A673 (cell line): ENCODE data around the gene ERP27. TPM values are rescaled to one million over a fixed set of nuclear protein-coding genes. Genes with fewer than 3 reads are reported as not detected.

Experiments
- BruUV-seq: library from RNA; stranded (reverse); fragments of 400-500 nt; replicated peaks from 2 replicates; lab custom pipeline; 2021; lab: Mats Ljungman, UMichigan
- CTCF ChIA-PET: fragments of 300-600 bp; sonication (Branson Sonifier 250); formaldehyde crosslinking; loops from one replicate; lab custom pipeline; 2022; ENCODE audit warnings: antibody characterized with exemption; lab: Charles Lee
- POLR2A ChIA-PET: fragments of 300-600 bp; sonication (Branson Sonifier 250); formaldehyde crosslinking; loops from one replicate; lab custom pipeline; 2022; ENCODE audit warnings: antibody characterized with exemption; ENCODE audit not compliant: low non-redundant PET; lab: Charles Lee
- DNase-seq: peaks from one replicate; pipeline ENCODE4 v3.0.0-alpha.2; 2015; ENCODE audit warnings: low spot score
- H3K27ac ChIP-seq: fragments of 200-600 bp; sonication (generic); 2 replicates; pipeline ENCODE4 v1.5.1; 2016; ENCODE audit warnings: mixed run types, low read depth, mild to moderate bottlenecking, mixed read lengths, antibody characterized with exemption, low read length; ENCODE audit not compliant: poor library complexity, severe bottlenecking
- H3K27me3 ChIP-seq: fragments of 200-600 bp; sonication (generic); replicated peaks from 2 replicates; pipeline ENCODE4 v1.6.1; 2017; ENCODE audit warnings: mixed run types, low read depth, mild to moderate bottlenecking, mixed read lengths, antibody characterized with exemption, low read length; ENCODE audit not compliant: insufficient read depth, poor library complexity
- H3K36me3 ChIP-seq: fragments of 200-600 bp; sonication (generic); 2 replicates; pipeline ENCODE4 v1.6.1; 2016; ENCODE audit warnings: mixed run types, mild to moderate bottlenecking, mixed read lengths, antibody characterized with exemption, low read length; ENCODE audit not compliant: insufficient read depth, poor library complexity, severe bottlenecking
- H3K4me1 ChIP-seq: fragments of 200-600 bp; sonication (generic); 2 replicates; pipeline ENCODE4 v1.6.1; 2017; ENCODE audit warnings: mixed run types, mild to moderate bottlenecking, mixed read lengths, antibody characterized with exemption, low read length; ENCODE audit not compliant: insufficient read depth, poor library complexity, severe bottlenecking
- H3K4me3 ChIP-seq: fragments of 200-600 bp; sonication (generic); 2 replicates; pipeline ENCODE4 v1.5.1; 2016; ENCODE audit warnings: low read depth, mixed run types, mild to moderate bottlenecking, mixed read lengths, low read length; ENCODE audit not compliant: poor library complexity, severe bottlenecking
- H3K9me3 ChIP-seq: fragments of 200-600 bp; sonication (generic); 2 replicates; pipeline ENCODE4 v1.6.1; 2016; ENCODE audit warnings: mixed run types, low read depth, mild to moderate bottlenecking, mixed read lengths, antibody characterized with exemption, low read length; ENCODE audit not compliant: poor library complexity, severe bottlenecking
- EZH2 ChIP-seq: fragments of 200-600 bp; sonication (generic); IDR thresholded peaks from 2 replicates; pipeline ENCODE4 v1.6.1; 2017; ENCODE audit warnings: borderline replicate concordance, low read depth, mild to moderate bottlenecking, mixed read lengths, antibody characterized with exemption, low read length; ENCODE audit not compliant: poor library complexity, severe bottlenecking
- intact Hi-C: fragments of 100-400 bp; cut with micrococcal nuclease; formaldehyde crosslinking; loops from one replicate; pipeline ENCODE4 v1.10.0; 2022; ENCODE audit not compliant: unreplicated experiment
- total RNA-seq: library from RNA; stranded (reverse); gene quantifications from 2 replicates; pipeline ENCODE4 v1.2.3, GENCODE V29; 2021
- TF ChIP-seq, protein P1 (sequence below): fragments of 300-800, 200-600 bp; sonication (generic); conservative IDR thresholded peaks from 2 replicates; pipeline ENCODE4 v1.5.1; 2017; ENCODE audit warnings: low read depth, mild to moderate bottlenecking, antibody characterized with exemption, low read length, moderate library complexity, mixed read lengths

Gene ERP27
- total RNA-seq, 1 experiment from 2014 or later: not detected

DNA sequence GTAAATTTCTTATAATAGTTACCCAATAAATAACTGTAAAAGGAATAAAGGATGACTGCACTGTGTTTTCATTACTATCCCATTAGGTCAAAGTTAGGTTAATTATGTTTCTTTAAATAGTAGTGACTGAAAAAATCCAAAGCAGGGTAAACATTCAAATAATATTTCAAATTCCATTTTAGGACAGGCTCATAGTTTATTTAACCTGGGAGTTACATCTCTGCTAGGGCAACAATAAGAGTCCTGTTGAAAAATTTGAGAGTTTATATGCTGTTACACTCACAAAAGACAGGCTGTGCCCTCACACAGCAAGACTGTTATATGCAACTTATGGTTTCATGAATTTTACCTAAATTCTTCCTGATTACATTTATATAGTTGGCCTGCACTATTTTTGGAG is 8.0 kb downstream of the ERP27 start:
- Histone ChIP-seq H3K4me3 (no peak overlapping the region), H3K9me3 (no peaks in the 10 kb centered on the region), H3K4me1 (peaks cover 29% of the 10 kb centered on the region), H3K36me3 (no peaks in the 10 kb centered on the region), H3K27me3 (no peaks in the 10 kb centered on the region), H3K27ac (no peak overlapping the region)
- no TSS peak for BruUV-seq
- intact Hi-C loops: no loop called here
- ChIA-PET CTCF (no interaction called here), POLR2A (no interaction called here)
- TF ChIP-seq, protein P1, sequence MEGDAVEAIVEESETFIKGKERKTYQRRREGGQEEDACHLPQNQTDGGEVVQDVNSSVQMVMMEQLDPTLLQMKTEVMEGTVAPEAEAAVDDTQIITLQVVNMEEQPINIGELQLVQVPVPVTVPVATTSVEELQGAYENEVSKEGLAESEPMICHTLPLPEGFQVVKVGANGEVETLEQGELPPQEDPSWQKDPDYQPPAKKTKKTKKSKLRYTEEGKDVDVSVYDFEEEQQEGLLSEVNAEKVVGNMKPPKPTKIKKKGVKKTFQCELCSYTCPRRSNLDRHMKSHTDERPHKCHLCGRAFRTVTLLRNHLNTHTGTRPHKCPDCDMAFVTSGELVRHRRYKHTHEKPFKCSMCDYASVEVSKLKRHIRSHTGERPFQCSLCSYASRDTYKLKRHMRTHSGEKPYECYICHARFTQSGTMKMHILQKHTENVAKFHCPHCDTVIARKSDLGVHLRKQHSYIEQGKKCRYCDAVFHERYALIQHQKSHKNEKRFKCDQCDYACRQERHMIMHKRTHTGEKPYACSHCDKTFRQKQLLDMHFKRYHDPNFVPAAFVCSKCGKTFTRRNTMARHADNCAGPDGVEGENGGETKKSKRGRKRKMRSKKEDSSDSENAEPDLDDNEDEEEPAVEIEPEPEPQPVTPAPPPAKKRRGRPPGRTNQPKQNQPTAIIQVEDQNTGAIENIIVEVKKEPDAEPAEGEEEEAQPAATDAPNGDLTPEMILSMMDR: no peak
- TF ChIP-seq EZH2: no peak
- no peak for DNase-seq

DNA sequence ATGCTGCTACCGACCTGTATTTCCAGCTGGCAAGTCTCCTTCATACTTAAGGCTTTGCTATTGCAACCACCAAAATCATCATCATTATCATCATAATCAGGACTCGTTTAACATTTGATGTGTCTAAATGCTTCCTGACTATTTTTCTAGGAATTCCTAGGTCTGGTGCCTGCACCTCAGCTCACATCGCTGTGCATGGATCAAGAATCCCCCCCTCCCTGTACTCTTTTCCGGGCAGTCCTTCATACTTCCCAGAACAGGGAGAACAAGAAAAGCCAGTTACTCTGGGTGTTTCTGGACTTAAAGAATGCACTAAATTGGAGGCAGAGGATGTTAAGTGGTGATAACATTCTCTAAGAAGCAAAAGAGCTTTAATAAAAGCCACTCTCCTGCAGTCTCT is 9.4 kb downstream of the ERP27 start:
- no peak for DNase-seq
- no peaks in the 10 kb centered on the region for H3K27me3 ChIP-seq
- H3K27ac ChIP-seq: no peak overlapping the region
- no peaks in the 10 kb centered on the region for H3K36me3 ChIP-seq
- BruUV-seq: no TSS peak
- TF ChIP-seq EZH2: no peak
- TF ChIP-seq, protein P1: no peak
- intact Hi-C loops: no loop called here
- POLR2A ChIA-PET: no interaction called here
- no peak overlapping the region for H3K4me3 ChIP-seq
- no peaks in the 10 kb centered on the region for H3K9me3 ChIP-seq
- CTCF ChIA-PET: no interaction called here
- H3K4me1 ChIP-seq: peaks cover 29% of the 10 kb centered on the region

DNA sequence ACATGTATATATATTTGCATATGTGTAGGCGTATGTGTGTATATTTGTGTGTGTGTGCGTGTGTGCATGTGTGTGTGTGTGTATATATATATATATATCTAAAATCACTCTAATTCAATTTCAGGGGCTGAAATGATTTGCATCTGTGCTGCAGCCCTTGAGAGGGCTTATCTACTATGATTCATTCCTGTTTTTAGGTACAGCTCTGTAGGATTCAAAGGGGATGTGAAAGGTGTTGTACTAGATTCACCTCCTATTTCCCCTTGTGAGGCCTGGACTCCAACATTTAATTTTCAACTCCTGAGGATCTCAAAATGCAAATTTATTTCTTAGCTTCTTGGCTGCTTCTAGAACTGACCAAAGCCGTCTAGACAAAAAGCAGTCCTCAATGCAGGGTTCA is 11.1 kb downstream of the ERP27 start:
- peaks cover 29% of the 10 kb centered on the region for H3K4me1 ChIP-seq
- intact Hi-C loops: no loop called here
- H3K9me3 ChIP-seq: no peaks in the 10 kb centered on the region
- POLR2A ChIA-PET: no interaction called here
- BruUV-seq: no TSS peak
- H3K36me3 ChIP-seq: no peaks in the 10 kb centered on the region
- no peak for TF ChIP-seq EZH2
- TF ChIP-seq, protein P1: no peak
- no peak overlapping the region for H3K4me3 ChIP-seq
- H3K27ac ChIP-seq: no peak overlapping the region
- CTCF ChIA-PET: no interaction called here
- H3K27me3 ChIP-seq: no peaks in the 10 kb centered on the region
- no peak for DNase-seq
